ENCODE data around the gene ZSCAN22. TPM values are rescaled to one million over a fixed set of nuclear protein-coding genes. Genes with fewer than 3 reads are reported as not detected.

ZSCAN22 gene
- total and polyA plus RNA-seq, 2 donors (not counting 1 experiment from before 2014, with no cell fraction given): 2.8 to 7.1 TPM

DNA sequence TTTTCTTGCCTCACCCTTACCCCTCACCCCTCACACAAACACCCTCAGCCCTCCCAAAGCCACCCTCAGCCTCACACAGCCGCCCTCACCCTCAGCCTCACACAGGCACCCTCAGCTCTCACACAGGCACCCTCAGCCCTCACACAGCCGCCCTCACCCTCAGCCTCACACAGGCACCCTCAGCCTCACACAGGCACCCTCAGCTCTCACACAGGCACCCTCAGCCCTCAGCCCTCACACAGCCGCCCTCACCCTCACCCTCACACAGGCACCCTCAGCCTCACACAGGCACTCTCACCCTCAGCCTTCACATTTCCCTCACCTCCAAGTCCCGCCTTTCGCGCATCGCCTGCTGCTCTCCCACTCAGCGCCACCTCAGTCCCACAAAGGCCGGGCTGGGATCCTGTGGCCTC is 287 bp upstream of the ZSCAN22 start:
- Histone ChIP-seq H3K4me1 (ENCODE audit: control insufficient read depth in 2 of 2, insufficient read depth in 2 of 2, low read length in 2 of 2) (peaks cover 11 to 23% of the 10 kb centered on the region in 2 donors), H2AFZ (ENCODE audit: insufficient read depth, low read depth, low read length, poor library complexity, severe bottlenecking) (peak overlapping the region; percentile 97), H3K9me3 (ENCODE audit: control extremely low read depth in 1 of 3, control insufficient read depth in 2 of 3, insufficient read depth in 1 of 3, low read length in 2 of 3) (no peaks in the 10 kb centered on the region), H4K20me1 (ENCODE audit: control insufficient read depth, insufficient read depth, low read length, poor library complexity, severe bottlenecking) (no peaks in the 10 kb centered on the region), H3K36me3 (replicated peaks in 1 of 2; ENCODE audit: control extremely low read depth in 1 of 2, control insufficient read depth in 1 of 2, extremely low read depth in 1 of 2, insufficient read depth in 2 of 2, low read length in 1 of 2) (peaks cover 0 to 3% of the 10 kb centered on the region in 2 experiments), H3K4me2 (replicated peaks; ENCODE audit: low read depth, low read length, poor library complexity, severe bottlenecking) (peak overlapping the region; percentile 93), H3K79me2 (ENCODE audit: control insufficient read depth, insufficient read depth, low read length) (peaks cover 31% of the 10 kb centered on the region), H3K27ac (ENCODE audit: low read length in 2 of 2) (peak overlapping the region; percentile 71 to 82), H3K27me3 (replicated peaks in 1 of 4; ENCODE audit: control extremely low read depth in 1 of 4, control insufficient read depth in 3 of 4, insufficient read depth in 4 of 4, low read length in 3 of 4) (no peaks in the 10 kb centered on the region), H3K4me3 (ENCODE audit: control extremely low read depth in 1 of 5, extremely low read depth in 1 of 5, insufficient read depth in 1 of 5, low read depth in 2 of 5, low read length in 4 of 5) (peak overlapping the region in 4 of 5 experiments; percentile 72 to 98 (median 82)), H3K9ac (ENCODE audit: low read length) (peak overlapping the region; percentile 90)
- intact Hi-C loops (cut with micrococcal nuclease): loop anchor here (1.0 to 5.0 kb wide), 4 partner anchors 21 to 126 kb away; partner anchors contain the start of genes ERVK3-1, ZNF324B, ZNF584 and ZNF8
- TF ChIP-seq, protein P1, sequence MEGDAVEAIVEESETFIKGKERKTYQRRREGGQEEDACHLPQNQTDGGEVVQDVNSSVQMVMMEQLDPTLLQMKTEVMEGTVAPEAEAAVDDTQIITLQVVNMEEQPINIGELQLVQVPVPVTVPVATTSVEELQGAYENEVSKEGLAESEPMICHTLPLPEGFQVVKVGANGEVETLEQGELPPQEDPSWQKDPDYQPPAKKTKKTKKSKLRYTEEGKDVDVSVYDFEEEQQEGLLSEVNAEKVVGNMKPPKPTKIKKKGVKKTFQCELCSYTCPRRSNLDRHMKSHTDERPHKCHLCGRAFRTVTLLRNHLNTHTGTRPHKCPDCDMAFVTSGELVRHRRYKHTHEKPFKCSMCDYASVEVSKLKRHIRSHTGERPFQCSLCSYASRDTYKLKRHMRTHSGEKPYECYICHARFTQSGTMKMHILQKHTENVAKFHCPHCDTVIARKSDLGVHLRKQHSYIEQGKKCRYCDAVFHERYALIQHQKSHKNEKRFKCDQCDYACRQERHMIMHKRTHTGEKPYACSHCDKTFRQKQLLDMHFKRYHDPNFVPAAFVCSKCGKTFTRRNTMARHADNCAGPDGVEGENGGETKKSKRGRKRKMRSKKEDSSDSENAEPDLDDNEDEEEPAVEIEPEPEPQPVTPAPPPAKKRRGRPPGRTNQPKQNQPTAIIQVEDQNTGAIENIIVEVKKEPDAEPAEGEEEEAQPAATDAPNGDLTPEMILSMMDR (IDR thresholded peaks at IDR 0.05): no peak
- TF ChIP-seq EZH2 (IDR thresholded peaks at IDR 0.05; ENCODE audit: borderline replicate concordance, insufficient read depth, low read depth, low read length, poor library complexity, severe bottlenecking): no peak
- 8% methylated on average over 9 of the region's 9 CpGs for WGBS (ENCODE audit: insufficient coverage)
- no peaks in the 10 kb centered on the region for H3K27me3 Mint-ChIP-seq
- CTCF ChIA-PET: interaction anchor here (0.6 to 1.0 kb wide), 5 partner anchors 20 to 193 kb away, joined by 3 to 5 read pairs (median 3); partner anchors contain the start of genes ZBTB45, ZNF132 and ZNF837
- POLR2A ChIA-PET: interaction anchor here (0.9 to 1.8 kb wide), 6 partner anchors 21 to 193 kb away, joined by 3 to 17 read pairs (median 6); partner anchors contain the start of genes ERVK3-1, ZBTB45, ZNF324B and ZNF497
- DNase-seq: no peak
- no peak overlapping the region for H3K4me3 Mint-ChIP-seq
- no peaks in the 10 kb centered on the region for H3K4me1 Mint-ChIP-seq
- H3K27ac Mint-ChIP-seq: no peak overlapping the region
- H3K9me3 Mint-ChIP-seq (ENCODE audit: insufficient read depth): no peaks in the 10 kb centered on the region
- no peak for ATAC-seq (ENCODE audit: low read depth)

DNA sequence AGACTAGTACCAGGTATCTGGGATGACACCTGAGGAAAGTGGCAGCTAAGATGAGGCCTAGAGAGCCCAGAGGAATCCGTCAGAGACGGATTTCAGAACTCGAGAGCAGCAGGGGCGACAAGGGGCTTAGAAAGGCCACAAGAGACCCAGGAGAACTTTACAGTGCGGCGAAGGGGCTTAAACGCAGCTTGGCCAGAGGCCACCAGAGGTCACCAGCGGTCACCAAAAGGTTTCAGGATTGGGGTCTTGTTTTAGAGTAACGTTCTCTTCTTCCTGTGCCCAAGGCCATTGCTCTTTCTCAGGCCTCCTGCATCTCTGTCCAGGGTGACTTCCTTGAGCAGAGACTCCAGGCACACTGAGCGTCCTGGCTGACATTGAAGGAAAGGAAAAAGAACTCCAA is 2.2 kb downstream of the ZSCAN22 start:
- CTCF ChIA-PET: interaction anchor here (1.4 to 2.4 kb wide), 2 partner anchors 34 to 191 kb away, joined by 3 to 10 read pairs; partner anchors contain the start of genes ZBTB45 and ZNF497
- Histone ChIP-seq H4K20me1 (ENCODE audit: control insufficient read depth, insufficient read depth, low read length, poor library complexity, severe bottlenecking) (no peaks in the 10 kb centered on the region), H2AFZ (ENCODE audit: insufficient read depth, low read depth, low read length, poor library complexity, severe bottlenecking) (no peak overlapping the region), H3K4me1 (ENCODE audit: control insufficient read depth in 2 of 2, insufficient read depth in 2 of 2, low read length in 2 of 2) (peaks cover 11 to 23% of the 10 kb centered on the region in 2 donors), H3K27ac (ENCODE audit: low read length in 2 of 2) (no peak overlapping the region), H3K9ac (ENCODE audit: low read length) (no peak overlapping the region), H3K27me3 (replicated peaks in 1 of 4; ENCODE audit: control extremely low read depth in 1 of 4, control insufficient read depth in 3 of 4, insufficient read depth in 4 of 4, low read length in 3 of 4) (no peaks in the 10 kb centered on the region), H3K4me3 (ENCODE audit: control extremely low read depth in 1 of 5, extremely low read depth in 1 of 5, insufficient read depth in 1 of 5, low read depth in 2 of 5, low read length in 4 of 5) (no peak overlapping the region), H3K9me3 (ENCODE audit: control extremely low read depth in 1 of 3, control insufficient read depth in 2 of 3, insufficient read depth in 1 of 3, low read length in 2 of 3) (no peaks in the 10 kb centered on the region), H3K36me3 (replicated peaks in 1 of 2; ENCODE audit: control extremely low read depth in 1 of 2, control insufficient read depth in 1 of 2, extremely low read depth in 1 of 2, insufficient read depth in 2 of 2, low read length in 1 of 2) (no peaks in the 10 kb centered on the region), H3K79me2 (ENCODE audit: control insufficient read depth, insufficient read depth, low read length) (peaks cover 41% of the 10 kb centered on the region), H3K4me2 (replicated peaks; ENCODE audit: low read depth, low read length, poor library complexity, severe bottlenecking) (no peak overlapping the region)
- no peak for TF ChIP-seq EZH2 (IDR thresholded peaks at IDR 0.05; ENCODE audit: borderline replicate concordance, insufficient read depth, low read depth, low read length, poor library complexity, severe bottlenecking)
- TF ChIP-seq, protein P1 (IDR thresholded peaks at IDR 0.05): no peak
- POLR2A ChIA-PET: interaction anchor here (1.0 kb wide), 1 partner anchor 34 kb away, joined by 3 read pairs; the partner anchor contains the start of gene ZNF497
- H3K27ac Mint-ChIP-seq: no peak overlapping the region
- intact Hi-C loops (cut with micrococcal nuclease): loop anchor here (5.0 kb wide), 1 partner anchor 123 kb away; the partner anchor contains the start of gene ZNF324B
- no peak overlapping the region for H3K4me3 Mint-ChIP-seq
- peak; percentile 33 for DNase-seq
- no peaks in the 10 kb centered on the region for H3K9me3 Mint-ChIP-seq (ENCODE audit: insufficient read depth)
- no peaks in the 10 kb centered on the region for H3K27me3 Mint-ChIP-seq
- ATAC-seq (ENCODE audit: low read depth): no peak
- H3K4me1 Mint-ChIP-seq: no peaks in the 10 kb centered on the region
- 69% methylated on average over 9 of the region's 10 CpGs for WGBS (ENCODE audit: insufficient coverage)

Data from B cell (primary cell).